HG02870 (cell line): ENCODE data around the gene IL9R.
"Not testable (repeated sequence)": the region's sequence is repeated elsewhere in the genome, so short reads cannot be mapped to it uniquely, and the experiment has no call there.

ENCODE experiments used
- ATAC-seq: cut with Tn5 transposase; IDR thresholded peaks from one replicate; pipeline ENCODE4 v1.9.1; 2021; ENCODE audit warnings: mild to moderate bottlenecking, moderate library complexity; ENCODE audit not compliant: unreplicated experiment

The IL9R gene

DNA sequence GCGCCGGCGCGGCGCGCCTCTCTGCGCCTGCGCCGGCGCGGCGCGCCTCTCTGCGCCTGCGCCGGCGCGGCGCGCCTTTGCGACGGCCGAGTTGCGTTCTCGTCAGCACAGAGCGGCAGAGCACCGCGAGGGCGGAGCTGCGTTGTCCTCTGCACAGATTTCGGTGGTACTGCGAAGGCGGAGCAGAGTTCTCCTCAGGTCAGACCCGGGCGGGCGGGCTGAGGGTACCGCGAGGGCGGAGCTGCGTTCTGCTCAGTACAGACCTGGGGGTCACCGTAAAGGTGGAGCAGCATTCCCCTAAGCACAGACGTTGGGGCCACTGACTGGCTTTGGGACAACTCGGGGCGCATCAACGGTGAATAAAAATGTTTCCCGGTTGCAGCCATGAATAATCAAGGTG is 31.8 kb downstream of the IL9R start:
- not testable (repeated sequence) for ATAC-seq

- ATAC-seq = not testable (repeated sequence)
Observed at GRCh38 chrX:156029707-156030442, 32.4 kb downstream of the IL9R start.

DNA sequence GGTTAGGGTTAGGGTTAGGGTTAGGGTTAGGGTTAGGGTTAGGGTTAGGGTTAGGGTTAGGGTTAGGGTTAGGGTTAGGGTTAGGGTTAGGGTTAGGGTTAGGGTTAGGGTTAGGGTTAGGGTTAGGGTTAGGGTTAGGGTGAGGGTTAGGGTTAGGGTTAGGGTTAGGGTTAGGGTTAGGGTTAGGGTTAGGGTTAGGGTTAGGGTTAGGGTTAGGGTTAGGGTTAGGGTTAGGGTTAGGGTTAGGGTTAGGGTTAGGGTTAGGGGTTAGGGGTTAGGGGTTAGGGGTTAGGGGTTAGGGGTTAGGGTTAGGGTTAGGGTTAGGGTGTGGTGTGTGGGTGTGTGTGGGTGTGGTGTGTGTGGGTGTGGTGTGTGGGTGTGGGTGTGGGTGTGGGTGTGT is 33.0 kb downstream of the IL9R start:
- not testable (repeated sequence) for ATAC-seq
